ENCODE results near the gene SRRM3.

DNA sequence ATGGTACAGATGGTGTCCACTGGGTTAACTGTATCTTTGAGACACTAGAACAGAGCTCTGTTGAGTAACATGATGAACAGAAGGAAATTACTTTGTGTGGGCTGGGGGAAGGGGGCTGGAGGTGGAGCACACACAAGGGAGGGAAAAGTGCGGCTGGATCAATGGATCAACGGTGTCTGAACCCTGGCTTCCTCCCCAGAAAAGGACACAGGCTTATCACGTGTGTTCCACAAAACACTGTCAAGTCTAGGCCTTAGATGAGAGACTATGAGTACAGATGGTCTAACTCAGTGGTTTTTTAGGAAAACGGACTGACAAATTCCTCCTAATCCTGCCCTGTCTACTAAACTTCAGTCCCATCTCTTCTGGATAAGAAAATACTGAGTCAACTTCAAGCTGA, 128.6 kb downstream of the SRRM3 start:
- TF ChIP-seq POLR2AphosphoS5 (IDR thresholded peaks at IDR 0.05; ENCODE audit: low read depth, low read length) = no peak
- no peak for TF ChIP-seq TAF1 (IDR thresholded peaks at IDR 0.05; ENCODE audit: borderline replicate concordance, insufficient read depth, low read length)
- no peak for TF ChIP-seq SIN3A (IDR thresholded peaks at IDR 0.05; ENCODE audit: borderline replicate concordance, insufficient read depth, low read length)
